Uterus (tissue), 4 donors: ENCODE results near the gene FCHO2. TPM values are rescaled to one million over a fixed set of nuclear protein-coding genes. Genes with fewer than 3 reads are reported as not detected.
A peak's percentile ranks its signal among the peaks of the same experiment; 100 is the strongest.

Experiments
- DNase-seq, 2 donors: peaks; one replicate each; pipeline ENCODE4 v3.0.0-alpha.2; 2019 to 2020
- H3K27ac ChIP-seq, 2 donors: fragments of 200-600 bp; sonication (generic); 1 replicate in 1 of 2; 2 replicates in 1 of 2; pipeline ENCODE4 v1.5.1; 2016 to 2018
- H3K27me3 ChIP-seq, 2 donors: fragments of 200-600 bp; sonication (generic); one replicate each; pipeline ENCODE4 v1.5.1; 2018 to 2019; ENCODE audit warnings: control low read depth in 1 of 2
- H3K36me3 ChIP-seq, 2 donors: fragments of 200-600 bp; sonication (generic); one replicate each; pipeline ENCODE4 v1.5.1; 2019; ENCODE audit warnings: control low read depth in 1 of 2
- H3K4me1 ChIP-seq, 2 donors: fragments of 200-600 bp; sonication (generic); one replicate each; pipeline ENCODE4 v1.5.1; 2018 to 2019; ENCODE audit warnings: control low read depth in 1 of 2
- H3K4me3 ChIP-seq, 2 donors: fragments of 200-600 bp; sonication (generic); 1 replicate in 1 of 2; 2 replicates in 1 of 2; pipeline ENCODE4 v1.5.1; 2018 to 2019; ENCODE audit warnings: mild to moderate bottlenecking in 1 of 2
- H3K9me3 ChIP-seq, 2 donors: fragments of 200-600 bp; sonication (generic); one replicate each; pipeline ENCODE4 v1.5.1; 2019; ENCODE audit warnings: control low read depth in 1 of 2
- CTCF ChIP-seq, 4 experiments: fragments of 200-600 bp in 2 of 4; fragments of 450-650 bp in 2 of 4; sonication (generic) in 2 of 4; IDR thresholded peaks; one replicate each; pipeline ENCODE4 v1.5.1; 2016 to 2019; ENCODE audit warnings: antibody characterized with exemption in 4 of 4, mild to moderate bottlenecking in 2 of 4, moderate library complexity in 1 of 4
- POLR2A ChIP-seq, 2 donors: fragments of 450-650 bp; IDR thresholded peaks; one replicate each; pipeline ENCODE4 v1.6.1; 2016; ENCODE audit warnings: antibody characterized with exemption in 2 of 2, mild to moderate bottlenecking in 1 of 2, moderate library complexity in 1 of 2
- intact Hi-C: fragments of 100-400 bp; cut with DNase I; formaldehyde crosslinking; loops from one replicate; pipeline ENCODE4 v1.15.1; 2023; ENCODE audit warnings: low total_unique reads
- total RNA-seq, 4 donors: library from RNA; depleted of rRNA in 3 of 4; stranded (reverse); fragments of >200 nt in 3 of 4; gene quantifications; one replicate each; pipeline versions ENCODE4 v1.1.0 to v1.2.4, GENCODE V29; 2014 to 2023
- donor health status: DM: yes; HTN: yes; CAD: no.

The FCHO2 gene
- total RNA-seq, 4 donors from 2014 or later, result 26.8 to 141 (median 57.2) TPM

- Histone ChIP-seq H3K4me1 (no peaks in the 10 kb centered on the region), H3K27ac (peak overlapping the region; percentile 33 to 54), H3K36me3 (no peaks in the 10 kb centered on the region), H3K27me3 (no peaks in the 10 kb centered on the region), H3K4me3 (no peak overlapping the region), H3K9me3 (no peaks in the 10 kb centered on the region)
- no peak for TF ChIP-seq CTCF (IDR thresholded peaks at IDR 0.05)
- TF ChIP-seq POLR2A (IDR thresholded peaks at IDR 0.05), result no peak
- DNase-seq, result peak in 1 of 2 donors; percentile 52
- intact Hi-C loops, result no loop called here
Observed at GRCh38 chr5:72936893-72937292, 18.9 kb upstream of the FCHO2 start.

- H3K36me3 ChIP-seq, result no peaks in the 10 kb centered on the region
- H3K9me3 ChIP-seq, result no peaks in the 10 kb centered on the region
- H3K4me1 ChIP-seq, result no peaks in the 10 kb centered on the region
- H3K27ac ChIP-seq, result peak overlapping the region; percentile 33 to 54
- TF ChIP-seq CTCF (IDR thresholded peaks at IDR 0.05) (no peak), POLR2A (IDR thresholded peaks at IDR 0.05) (no peak)
- no peaks in the 10 kb centered on the region for H3K27me3 ChIP-seq
- no peak overlapping the region for H3K4me3 ChIP-seq
- DNase-seq, result no peak
- intact Hi-C loops, result no loop called here
Observed at GRCh38 chr5:72937517-72938061, 18.3 kb upstream of the FCHO2 start.

DNA sequence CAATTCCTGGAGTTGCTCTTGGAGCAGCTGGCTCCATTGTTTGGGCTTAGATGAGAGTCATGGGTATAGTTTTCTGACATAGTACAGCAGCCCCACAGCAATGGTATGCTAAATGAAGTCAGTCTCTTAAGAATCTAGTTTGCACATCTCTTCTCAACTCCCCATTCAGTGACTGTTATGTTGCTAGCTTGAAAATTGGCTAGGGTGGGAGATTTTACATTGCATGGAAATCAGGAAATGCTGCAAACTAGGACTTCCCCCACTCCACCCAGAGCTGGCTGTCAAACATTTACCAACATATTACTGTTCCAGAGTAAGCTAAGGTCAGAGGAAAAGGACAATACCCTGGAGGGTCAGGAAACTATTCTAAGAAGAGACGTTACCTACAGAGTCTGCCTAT lies 17.6 kb upstream of the FCHO2 start:
- intact Hi-C loops, result no loop called here
- TF ChIP-seq CTCF (IDR thresholded peaks at IDR 0.05) (no peak), POLR2A (IDR thresholded peaks at IDR 0.05) (no peak)
- no peaks in the 10 kb centered on the region for H3K36me3 ChIP-seq
- H3K4me1 ChIP-seq, result no peaks in the 10 kb centered on the region
- DNase-seq, result no peak
- H3K27ac ChIP-seq, result peak overlapping the region; percentile 33 to 54
- H3K9me3 ChIP-seq, result no peaks in the 10 kb centered on the region
- H3K27me3 ChIP-seq, result no peaks in the 10 kb centered on the region
- no peak overlapping the region for H3K4me3 ChIP-seq

GRCh38 chr5:72940082-72940481 lies 15.8 kb upstream of the FCHO2 start:
- TF ChIP-seq CTCF (IDR thresholded peaks at IDR 0.05), result no peak
- TF ChIP-seq POLR2A (IDR thresholded peaks at IDR 0.05), result no peak
- H3K4me3 ChIP-seq, result no peak overlapping the region
- intact Hi-C loops, result no loop called here
- H3K36me3 ChIP-seq, result no peaks in the 10 kb centered on the region
- H3K27ac ChIP-seq, result no peak overlapping the region
- DNase-seq, result no peak
- no peaks in the 10 kb centered on the region for H3K27me3 ChIP-seq
- no peaks in the 10 kb centered on the region for H3K4me1 ChIP-seq
- H3K9me3 ChIP-seq, result no peaks in the 10 kb centered on the region

DNA sequence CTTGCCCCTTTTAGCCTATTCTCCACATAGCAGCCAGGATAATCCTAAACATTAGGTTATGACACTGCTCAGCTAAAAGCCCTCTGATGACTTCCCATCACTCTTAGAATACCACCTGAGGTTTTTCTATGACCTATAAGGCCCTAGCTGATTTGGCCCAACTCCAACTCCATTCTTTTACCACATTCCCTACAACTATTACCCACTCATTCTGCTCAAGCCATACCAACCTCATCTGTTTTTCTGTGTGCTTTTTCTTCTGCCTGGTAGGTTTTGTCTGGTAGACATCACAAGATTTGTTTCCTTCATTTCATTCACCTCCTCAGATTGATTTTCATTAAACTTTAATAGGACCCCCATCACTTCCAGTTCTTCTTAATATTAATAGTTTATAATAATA lies 12.5 kb upstream of the FCHO2 start:
- TF ChIP-seq CTCF (IDR thresholded peaks at IDR 0.05) (no peak), POLR2A (IDR thresholded peaks at IDR 0.05) (no peak)
- H3K4me3 ChIP-seq, result no peak overlapping the region
- no peak overlapping the region for H3K27ac ChIP-seq
- intact Hi-C loops, result no loop called here
- no peaks in the 10 kb centered on the region for H3K9me3 ChIP-seq
- H3K4me1 ChIP-seq, result no peaks in the 10 kb centered on the region
- no peaks in the 10 kb centered on the region for H3K36me3 ChIP-seq
- H3K27me3 ChIP-seq, result no peaks in the 10 kb centered on the region
- no peak for DNase-seq
